ENCODE data around the gene ARID1B. TPM values are rescaled to one million over a fixed set of nuclear protein-coding genes. Genes with fewer than 3 reads are reported as not detected.

Gene ARID1B
- total RNA-seq, 1 experiment from 2014 or later = 20.9 TPM

DNA sequence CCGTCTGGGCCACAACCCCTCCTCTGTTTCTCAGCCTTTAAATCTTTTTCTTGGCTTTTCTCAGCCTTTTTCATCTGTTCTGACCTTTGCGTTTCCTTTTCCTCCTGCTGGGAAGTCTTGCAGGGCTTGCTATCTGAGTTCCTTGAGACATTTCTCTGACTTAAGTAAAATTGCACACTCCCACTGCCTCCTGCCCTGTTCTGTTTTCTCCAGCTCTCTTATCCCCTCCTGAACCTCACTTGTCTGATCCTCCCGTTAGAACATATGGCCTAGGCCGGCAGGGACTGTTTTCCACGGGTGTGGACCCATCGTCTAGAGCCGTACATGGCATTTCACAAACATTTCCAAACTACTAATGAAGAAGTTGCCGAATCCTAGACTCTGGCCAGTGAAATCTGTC lies 63.0 kb downstream of the ARID1B start:
- DNase-seq = no peak
- Histone ChIP-seq H3K36me3 (replicated peaks; ENCODE audit: control insufficient read depth, insufficient read depth, low read length) (no peaks in the 10 kb centered on the region), H3K4me3 (ENCODE audit: insufficient read depth, low read depth, low read length) (no peak overlapping the region), H3K27me3 (ENCODE audit: control insufficient read depth, insufficient read depth, low read length) (no peaks in the 10 kb centered on the region)

DNA sequence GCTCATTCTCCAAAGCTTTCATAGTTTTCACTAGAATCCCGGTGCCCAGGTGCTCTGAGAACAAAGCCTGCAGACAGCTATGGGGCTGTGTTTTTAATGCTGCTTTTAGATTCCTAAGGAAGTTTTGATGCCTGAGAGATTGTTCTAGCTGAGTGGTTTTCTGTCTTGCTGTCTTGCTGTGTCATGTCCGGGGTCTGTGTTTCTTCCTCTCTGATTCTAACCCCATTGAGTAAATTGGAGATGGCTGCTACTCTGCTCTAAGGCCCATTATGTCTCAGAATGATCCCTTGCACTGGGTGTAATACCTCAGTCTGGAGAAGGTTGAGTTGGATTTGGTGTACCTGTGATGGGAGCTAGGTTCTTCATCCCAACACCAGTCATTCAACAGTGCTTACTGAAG lies 63.4 kb downstream of the ARID1B start:
- Histone ChIP-seq H3K27me3 (ENCODE audit: control insufficient read depth, insufficient read depth, low read length) (no peaks in the 10 kb centered on the region), H3K36me3 (replicated peaks; ENCODE audit: control insufficient read depth, insufficient read depth, low read length) (no peaks in the 10 kb centered on the region), H3K4me3 (ENCODE audit: insufficient read depth, low read depth, low read length) (no peak overlapping the region)
- DNase-seq = no peak

GRCh38 chr6:156841508-156841907 lies 64.3 kb downstream of the ARID1B start:
- Histone ChIP-seq H3K4me3 (ENCODE audit: insufficient read depth, low read depth, low read length) (no peak overlapping the region), H3K27me3 (ENCODE audit: control insufficient read depth, insufficient read depth, low read length) (no peaks in the 10 kb centered on the region), H3K36me3 (replicated peaks; ENCODE audit: control insufficient read depth, insufficient read depth, low read length) (no peaks in the 10 kb centered on the region)
- no peak for DNase-seq

DNA sequence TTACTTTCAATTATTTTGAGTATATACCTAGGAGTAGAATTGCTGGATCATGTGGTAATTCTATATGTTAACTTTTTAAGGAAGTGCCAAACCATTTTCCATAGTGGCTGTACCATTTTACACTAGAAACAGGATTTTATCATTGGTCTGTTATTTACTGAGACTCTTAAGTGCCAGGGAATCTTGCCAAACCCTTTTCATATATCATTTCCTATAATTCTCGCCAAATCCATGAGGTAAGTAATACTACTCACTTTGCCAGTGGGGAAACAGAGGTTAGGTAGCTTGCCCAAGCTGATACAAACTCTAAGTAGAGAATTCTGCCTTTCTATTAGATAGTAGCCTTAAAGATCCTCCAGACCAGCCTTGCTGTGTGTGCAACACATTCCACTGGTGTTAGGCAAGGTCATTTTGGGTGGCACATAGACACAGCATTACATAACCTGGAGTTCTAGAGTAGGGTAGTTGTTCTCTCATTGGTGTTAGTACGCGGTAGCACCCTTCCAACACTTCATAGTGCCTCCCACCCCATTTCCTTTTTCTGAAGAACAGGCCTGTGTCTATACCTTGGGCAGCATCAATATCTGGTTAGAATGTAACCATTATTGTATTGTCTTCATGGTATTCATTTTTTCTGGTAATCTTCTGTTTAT lies 65.5 kb downstream of the ARID1B start:
- H3K4me3 ChIP-seq (ENCODE audit: insufficient read depth, low read depth, low read length) = no peak overlapping the region
- H3K27me3 ChIP-seq (ENCODE audit: control insufficient read depth, insufficient read depth, low read length) = no peaks in the 10 kb centered on the region
- no peaks in the 10 kb centered on the region for H3K36me3 ChIP-seq (replicated peaks; ENCODE audit: control insufficient read depth, insufficient read depth, low read length)
- DNase-seq = no peak

DNA sequence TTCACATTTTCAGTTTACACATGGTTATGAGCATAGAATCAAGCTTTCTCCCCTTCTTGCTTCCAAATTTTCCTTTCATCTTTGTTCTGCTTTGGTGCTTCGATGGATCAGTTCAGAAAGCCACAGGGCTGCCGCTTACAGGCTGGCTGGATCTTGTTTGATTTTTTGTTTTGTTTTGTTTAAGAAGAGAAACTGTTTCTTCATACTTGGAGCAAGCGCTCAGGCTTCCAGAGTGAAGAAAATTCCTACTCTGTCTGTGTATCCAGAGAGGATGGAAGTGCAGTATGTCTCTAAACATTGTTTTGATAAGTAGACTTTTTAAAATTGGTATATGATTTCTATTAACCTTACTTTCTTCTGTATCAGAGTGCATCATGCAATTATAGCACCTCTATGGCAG lies 66.9 kb downstream of the ARID1B start:
- no peak for DNase-seq
- Histone ChIP-seq H3K27me3 (ENCODE audit: control insufficient read depth, insufficient read depth, low read length) (no peaks in the 10 kb centered on the region), H3K36me3 (replicated peaks; ENCODE audit: control insufficient read depth, insufficient read depth, low read length) (no peaks in the 10 kb centered on the region), H3K4me3 (ENCODE audit: insufficient read depth, low read depth, low read length) (no peak overlapping the region)

- no peak for DNase-seq
- no peak overlapping the region for H3K4me3 ChIP-seq (ENCODE audit: insufficient read depth, low read depth, low read length)
- no peaks in the 10 kb centered on the region for H3K27me3 ChIP-seq (ENCODE audit: control insufficient read depth, insufficient read depth, low read length)
- no peaks in the 10 kb centered on the region for H3K36me3 ChIP-seq (replicated peaks; ENCODE audit: control insufficient read depth, insufficient read depth, low read length)
These were observed 68.4 kb downstream of the ARID1B start for GRCh38 chr6:156845454-156846155.

DNA sequence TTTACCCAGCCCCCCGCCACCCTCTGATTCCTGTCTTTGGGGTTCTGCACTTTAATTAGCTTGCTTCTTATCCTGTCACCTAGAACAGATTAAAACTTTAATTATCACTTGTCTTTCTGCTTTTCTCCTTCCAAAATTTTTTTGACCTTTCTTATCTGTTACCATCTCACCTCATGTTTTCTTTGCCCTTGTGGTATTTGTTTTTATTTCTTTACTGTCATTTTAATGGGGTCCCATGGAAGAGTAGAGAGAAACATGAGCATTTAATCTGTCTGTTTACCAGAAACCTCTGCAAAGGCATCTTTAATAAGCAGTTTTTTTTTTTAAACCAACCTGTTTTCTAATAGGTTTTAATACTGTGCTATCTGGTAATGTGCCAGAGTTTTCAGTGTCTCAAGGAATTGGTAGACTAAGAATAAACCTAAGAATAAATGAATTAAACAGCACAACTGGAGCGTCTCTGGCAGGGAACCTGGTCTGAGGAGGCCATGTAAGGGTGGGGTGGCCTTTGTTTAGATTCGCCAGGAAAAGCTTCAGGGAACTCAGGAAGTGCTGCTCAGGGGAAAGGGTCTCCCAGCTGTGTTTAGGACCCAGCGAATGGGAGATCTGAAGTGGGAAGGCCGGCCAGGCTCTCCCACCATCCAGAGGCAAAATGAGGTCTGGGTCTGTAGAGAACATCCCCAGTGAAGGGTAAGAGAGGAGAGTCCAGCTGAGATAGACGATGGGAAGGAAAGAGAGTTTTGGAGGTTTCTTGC lies 69.8 kb downstream of the ARID1B start:
- Histone ChIP-seq H3K36me3 (replicated peaks; ENCODE audit: control insufficient read depth, insufficient read depth, low read length) (no peaks in the 10 kb centered on the region), H3K27me3 (ENCODE audit: control insufficient read depth, insufficient read depth, low read length) (no peaks in the 10 kb centered on the region), H3K4me3 (ENCODE audit: insufficient read depth, low read depth, low read length) (no peak overlapping the region)
- no peak for DNase-seq

DNA sequence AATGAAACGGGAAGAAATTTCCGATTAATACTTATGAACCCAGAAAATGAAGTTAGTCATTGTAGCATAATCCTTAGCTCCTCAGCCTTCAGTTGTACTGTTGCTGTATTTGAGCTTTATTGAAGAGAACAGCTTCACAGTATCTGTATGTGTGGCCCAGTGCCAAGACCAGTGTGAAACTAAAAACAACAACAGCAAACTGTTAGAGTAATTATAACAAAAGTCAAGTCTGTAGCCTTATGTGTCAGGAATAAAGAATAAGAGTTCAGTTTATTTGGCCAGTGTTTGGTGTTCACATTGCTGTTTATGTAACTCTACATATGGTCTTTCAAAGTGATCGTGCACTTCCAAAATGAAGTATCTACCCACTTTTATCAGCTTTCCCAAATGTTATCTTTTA lies 70.9 kb downstream of the ARID1B start:
- no peaks in the 10 kb centered on the region for H3K36me3 ChIP-seq (replicated peaks; ENCODE audit: control insufficient read depth, insufficient read depth, low read length)
- no peaks in the 10 kb centered on the region for H3K27me3 ChIP-seq (ENCODE audit: control insufficient read depth, insufficient read depth, low read length)
- no peak for DNase-seq
- no peak overlapping the region for H3K4me3 ChIP-seq (ENCODE audit: insufficient read depth, low read depth, low read length)

DNA sequence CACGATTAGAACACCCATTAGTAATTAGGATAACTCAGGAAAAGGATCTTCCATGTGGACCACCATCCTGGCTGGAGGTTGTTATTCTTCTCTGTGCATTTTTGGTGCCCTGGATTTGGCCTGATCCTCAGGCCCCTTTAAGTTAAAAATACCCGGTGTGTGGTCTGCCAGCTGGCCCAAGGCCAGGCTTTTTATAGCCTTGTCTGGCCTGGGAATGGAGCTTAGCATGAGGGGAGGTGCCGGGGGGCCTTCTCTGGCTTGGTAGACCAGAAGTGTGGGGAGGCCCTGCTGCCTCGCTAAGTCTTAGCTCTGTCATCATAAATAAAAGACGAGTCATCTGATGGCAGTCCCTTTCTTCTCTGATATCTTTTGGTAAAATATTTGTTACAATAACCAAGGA lies 71.4 kb downstream of the ARID1B start:
- no peaks in the 10 kb centered on the region for H3K36me3 ChIP-seq (replicated peaks; ENCODE audit: control insufficient read depth, insufficient read depth, low read length)
- DNase-seq = no peak
- H3K27me3 ChIP-seq (ENCODE audit: control insufficient read depth, insufficient read depth, low read length) = no peaks in the 10 kb centered on the region
- H3K4me3 ChIP-seq (ENCODE audit: insufficient read depth, low read depth, low read length) = no peak overlapping the region

DNA sequence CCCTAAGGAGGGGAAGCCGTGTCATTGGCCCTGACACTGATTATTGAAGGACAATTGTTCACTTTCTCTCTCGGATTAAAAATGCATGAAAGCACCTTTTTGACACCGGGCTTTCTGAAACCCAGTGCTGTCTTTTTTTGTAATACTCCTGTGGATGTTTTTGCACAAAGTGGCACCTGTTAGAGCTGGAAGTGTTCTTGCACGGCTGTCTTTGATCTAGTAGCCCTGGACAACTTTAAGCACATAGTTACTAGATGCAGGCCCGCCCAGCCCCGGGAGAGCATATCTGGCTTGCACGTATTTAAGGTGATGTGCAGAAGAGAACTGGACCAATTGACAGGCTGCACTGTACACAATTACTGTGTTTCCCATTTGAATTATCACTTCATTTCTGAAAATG lies 72.6 kb downstream of the ARID1B start:
- DNase-seq = no peak
- no peaks in the 10 kb centered on the region for H3K36me3 ChIP-seq (replicated peaks; ENCODE audit: control insufficient read depth, insufficient read depth, low read length)
- no peaks in the 10 kb centered on the region for H3K27me3 ChIP-seq (ENCODE audit: control insufficient read depth, insufficient read depth, low read length)
- no peak overlapping the region for H3K4me3 ChIP-seq (ENCODE audit: insufficient read depth, low read depth, low read length)

- DNase-seq = no peak
- Histone ChIP-seq H3K36me3 (replicated peaks; ENCODE audit: control insufficient read depth, insufficient read depth, low read length) (no peaks in the 10 kb centered on the region), H3K4me3 (ENCODE audit: insufficient read depth, low read depth, low read length) (no peak overlapping the region)
These were observed 73.2 kb downstream of the ARID1B start for GRCh38 chr6:156850353-156850752.

DNA sequence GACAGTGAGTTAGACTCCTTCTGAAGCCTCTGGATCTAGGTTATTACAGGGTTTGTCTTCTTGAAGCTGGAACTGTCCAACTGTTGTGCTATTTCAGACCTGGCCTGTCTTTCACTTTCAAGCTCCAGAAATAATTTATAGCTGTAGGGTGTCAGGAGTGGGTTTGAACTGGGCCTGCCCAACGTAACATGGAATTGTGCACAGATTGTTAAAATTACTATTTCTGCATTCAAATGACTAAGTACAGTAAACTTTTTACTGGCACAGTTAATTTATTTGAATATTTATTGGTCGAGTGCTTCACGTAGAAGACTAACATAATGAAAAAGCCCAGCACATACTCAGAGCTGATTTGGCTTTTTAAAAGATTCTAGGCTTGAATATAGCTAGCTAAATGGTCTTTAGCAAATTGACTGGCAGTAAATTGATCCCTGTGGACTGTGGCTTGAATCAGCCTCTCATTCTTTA lies 74.3 kb downstream of the ARID1B start:
- H3K36me3 ChIP-seq (replicated peaks; ENCODE audit: control insufficient read depth, insufficient read depth, low read length) = no peaks in the 10 kb centered on the region
- no peak for DNase-seq

More at GRCh38 chr6:156850353-156850752, 73.2 kb downstream of the ARID1B start:
- H3K27me3 ChIP-seq (ENCODE audit: control insufficient read depth, insufficient read depth, low read length) = no peaks in the 10 kb centered on the region

DNA sequence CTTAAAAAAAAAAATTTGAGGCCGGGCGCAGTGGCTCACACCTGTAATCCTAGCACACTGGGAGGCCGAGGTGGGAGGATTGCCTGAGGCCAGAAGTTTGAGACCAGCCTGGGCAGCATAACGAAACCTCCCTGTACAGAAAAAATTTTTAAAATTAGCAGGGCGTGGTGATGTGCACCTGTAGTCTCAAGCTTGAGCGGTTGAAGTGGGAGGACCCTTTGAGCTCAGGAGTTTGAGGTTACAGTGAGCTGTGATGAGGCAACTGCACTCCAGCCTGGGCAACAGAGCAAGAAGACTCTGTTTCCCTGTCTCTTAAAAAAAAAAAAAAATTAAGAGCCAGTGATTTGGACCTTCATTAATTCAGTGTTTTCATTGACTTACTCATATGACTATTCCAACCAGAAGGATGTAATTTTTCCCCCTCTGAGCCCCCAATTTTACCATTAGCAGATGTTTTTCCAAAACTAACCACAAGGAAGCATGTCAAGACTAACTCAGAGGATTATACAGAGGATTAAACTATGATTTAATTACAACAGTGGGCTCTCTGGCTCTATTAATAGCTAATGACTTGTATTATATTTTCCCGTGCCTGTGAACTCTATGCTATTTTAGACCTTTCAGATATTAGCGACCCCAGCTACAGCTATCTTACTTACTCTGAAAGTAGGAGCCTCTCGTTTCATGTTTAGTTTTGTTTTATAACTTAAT lies 75.1 kb downstream of the ARID1B start:
- no peaks in the 10 kb centered on the region for H3K36me3 ChIP-seq (replicated peaks; ENCODE audit: control insufficient read depth, insufficient read depth, low read length)
- DNase-seq = no peak
- H3K4me3 ChIP-seq (ENCODE audit: insufficient read depth, low read depth, low read length) = no peak overlapping the region
- H3K27me3 ChIP-seq (ENCODE audit: control insufficient read depth, insufficient read depth, low read length) = no peaks in the 10 kb centered on the region

More for the DNA sequence above, 74.3 kb downstream of the ARID1B start:
- no peak overlapping the region for H3K4me3 ChIP-seq (ENCODE audit: insufficient read depth, low read depth, low read length)
- H3K27me3 ChIP-seq (ENCODE audit: control insufficient read depth, insufficient read depth, low read length) = no peaks in the 10 kb centered on the region

- peak; percentile 41 for DNase-seq
- Histone ChIP-seq H3K36me3 (replicated peaks; ENCODE audit: control insufficient read depth, insufficient read depth, low read length) (no peaks in the 10 kb centered on the region), H3K4me3 (ENCODE audit: insufficient read depth, low read depth, low read length) (no peak overlapping the region), H3K27me3 (ENCODE audit: control insufficient read depth, insufficient read depth, low read length) (no peaks in the 10 kb centered on the region)
These were observed 75.7 kb downstream of the ARID1B start for GRCh38 chr6:156852858-156853216.
